Hippocampal formation (tissue), 2 donors: ENCODE data around the gene RPS6KA1.
A peak's percentile ranks its signal among the peaks of the same experiment; 100 is the strongest.

Source experiments
- DNase-seq, 2 donors: peaks; one replicate each; lab custom pipeline; 2025; lab: John Stamatoyannopoulos, UW

The RPS6KA1 gene

DNA sequence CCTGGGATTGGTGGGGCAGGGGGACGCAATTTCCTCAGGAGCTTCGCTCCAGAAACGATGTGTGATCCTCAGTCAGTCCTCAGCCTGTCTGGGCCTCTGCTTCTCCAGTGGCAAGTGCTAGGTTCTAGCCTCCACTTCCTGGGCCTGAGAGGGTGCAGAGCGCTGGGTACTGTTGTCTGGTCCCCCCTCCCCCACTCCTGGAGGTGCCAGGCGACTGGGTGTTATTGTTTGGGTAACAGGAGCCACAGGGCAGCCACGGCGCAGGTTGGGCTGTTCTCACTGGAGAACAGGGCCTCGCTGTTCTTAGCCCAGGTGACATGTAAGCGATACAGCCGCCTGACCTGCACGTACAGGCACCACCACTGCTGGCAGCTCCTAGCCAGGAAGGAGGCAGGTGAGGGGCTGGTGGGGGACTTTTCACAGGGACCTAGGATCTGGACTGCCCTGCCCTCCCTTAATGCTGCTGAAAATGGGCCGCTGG is 2.1 kb downstream of the RPS6KA1 start:
- no peak for DNase-seq

DNA sequence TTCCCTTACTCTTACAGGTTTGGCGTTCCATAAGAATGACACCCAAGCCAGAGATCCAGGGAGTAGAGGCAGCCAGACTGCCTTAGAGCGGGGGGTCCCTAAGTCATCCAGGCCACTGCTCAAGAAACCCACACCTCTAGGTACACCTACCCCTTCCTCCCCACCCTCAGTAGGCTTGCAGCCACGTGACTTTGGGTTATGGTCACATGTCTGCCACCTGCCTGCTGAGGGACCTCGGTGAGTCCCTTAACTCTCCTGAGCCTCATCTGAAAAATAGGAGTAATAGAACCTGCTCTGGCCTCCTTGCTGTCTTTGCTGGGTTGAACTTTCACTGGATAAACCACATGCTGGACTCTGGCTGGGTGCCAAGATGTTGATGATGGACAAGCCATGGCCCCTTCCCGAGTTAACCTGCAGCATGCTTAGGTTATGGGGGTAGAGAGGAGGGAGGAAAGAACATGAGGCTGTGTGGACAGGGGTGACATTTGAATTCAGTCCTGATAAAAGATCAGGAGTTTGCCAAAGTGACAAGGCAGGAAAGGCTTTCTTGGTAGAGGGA is 4.5 kb downstream of the RPS6KA1 start:
- DNase-seq: no peak

DNA sequence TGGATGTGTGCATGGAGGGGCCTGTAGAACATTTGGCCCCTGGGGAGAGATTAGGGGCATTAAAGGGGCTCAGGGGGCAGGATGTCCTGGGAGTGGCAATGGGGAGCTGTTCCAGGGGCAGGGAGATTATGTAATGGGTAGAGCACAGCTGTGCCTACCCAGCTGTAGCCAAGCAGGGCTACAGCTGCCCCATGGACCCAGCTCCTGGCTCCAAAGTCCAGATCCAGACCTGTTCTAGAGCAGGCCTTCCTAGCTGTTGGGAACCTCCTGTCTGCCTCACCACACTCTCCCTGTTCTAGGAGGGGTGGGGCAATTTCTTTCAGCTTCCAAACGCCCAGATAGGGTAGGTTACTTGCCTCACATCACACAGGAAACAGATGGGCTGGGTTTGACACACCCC is 5.6 kb downstream of the RPS6KA1 start:
- no peak for DNase-seq

DNA sequence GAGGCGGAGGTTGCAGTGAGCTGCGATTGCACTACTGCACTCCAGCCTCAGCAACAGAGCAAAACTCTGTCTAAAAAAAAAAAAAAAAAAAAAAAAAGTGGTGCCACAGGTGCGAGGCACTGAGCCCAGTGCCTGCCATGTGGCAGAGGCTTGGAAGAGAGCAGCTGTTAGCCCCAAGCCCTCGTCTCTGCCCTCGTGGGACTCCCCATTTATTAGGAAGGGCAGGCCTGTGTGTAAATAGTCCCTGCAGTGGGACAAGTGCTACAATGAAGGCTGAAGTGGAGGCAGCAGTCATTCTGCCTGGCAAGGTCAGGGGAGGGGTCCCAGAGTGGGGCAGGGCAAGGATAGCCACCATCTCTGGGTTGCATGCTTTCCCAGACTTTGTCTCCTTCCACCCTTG is 6.5 kb downstream of the RPS6KA1 start:
- no peak for DNase-seq

DNA sequence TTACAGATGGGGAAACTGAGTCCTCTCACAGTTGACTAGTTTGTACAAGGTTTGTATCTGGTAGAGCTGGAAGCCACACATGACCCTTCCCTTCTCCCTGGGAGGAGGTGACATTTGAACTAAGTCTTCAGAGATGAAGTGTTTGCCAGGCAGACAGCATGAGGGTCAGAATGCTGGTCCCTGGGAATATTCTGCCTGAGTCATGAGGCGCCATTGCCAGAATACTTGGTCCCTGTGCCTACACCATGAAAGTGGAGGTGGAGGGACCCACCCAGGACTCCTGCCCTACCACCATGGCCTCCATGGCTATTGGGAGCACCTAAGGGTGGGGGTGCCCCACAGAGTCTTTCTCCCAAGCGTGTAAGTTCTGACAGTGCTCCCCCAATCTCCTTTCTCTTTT is 7.0 kb downstream of the RPS6KA1 start:
- DNase-seq: no peak

DNA sequence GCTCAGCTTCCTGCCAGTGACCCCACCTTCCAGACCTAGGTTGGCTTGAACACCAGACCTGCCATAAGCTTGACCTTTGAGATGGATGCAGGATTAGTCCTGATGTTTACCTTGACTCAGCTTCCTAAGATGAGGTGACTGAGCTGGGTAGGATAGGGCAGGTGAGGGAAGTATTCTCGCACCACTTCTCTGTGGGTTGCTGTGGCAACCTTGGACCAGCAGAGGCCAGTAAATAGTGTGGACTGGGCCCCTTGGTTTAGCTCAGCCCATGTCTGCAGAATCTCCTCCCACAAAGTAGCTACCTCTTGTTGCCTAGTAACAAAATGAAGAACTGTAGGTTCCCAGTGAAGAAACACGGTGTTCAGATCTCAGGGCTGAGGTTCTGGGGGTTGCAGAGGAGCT is 8.4 kb downstream of the RPS6KA1 start:
- DNase-seq: peak; percentile 24 to 59

DNA sequence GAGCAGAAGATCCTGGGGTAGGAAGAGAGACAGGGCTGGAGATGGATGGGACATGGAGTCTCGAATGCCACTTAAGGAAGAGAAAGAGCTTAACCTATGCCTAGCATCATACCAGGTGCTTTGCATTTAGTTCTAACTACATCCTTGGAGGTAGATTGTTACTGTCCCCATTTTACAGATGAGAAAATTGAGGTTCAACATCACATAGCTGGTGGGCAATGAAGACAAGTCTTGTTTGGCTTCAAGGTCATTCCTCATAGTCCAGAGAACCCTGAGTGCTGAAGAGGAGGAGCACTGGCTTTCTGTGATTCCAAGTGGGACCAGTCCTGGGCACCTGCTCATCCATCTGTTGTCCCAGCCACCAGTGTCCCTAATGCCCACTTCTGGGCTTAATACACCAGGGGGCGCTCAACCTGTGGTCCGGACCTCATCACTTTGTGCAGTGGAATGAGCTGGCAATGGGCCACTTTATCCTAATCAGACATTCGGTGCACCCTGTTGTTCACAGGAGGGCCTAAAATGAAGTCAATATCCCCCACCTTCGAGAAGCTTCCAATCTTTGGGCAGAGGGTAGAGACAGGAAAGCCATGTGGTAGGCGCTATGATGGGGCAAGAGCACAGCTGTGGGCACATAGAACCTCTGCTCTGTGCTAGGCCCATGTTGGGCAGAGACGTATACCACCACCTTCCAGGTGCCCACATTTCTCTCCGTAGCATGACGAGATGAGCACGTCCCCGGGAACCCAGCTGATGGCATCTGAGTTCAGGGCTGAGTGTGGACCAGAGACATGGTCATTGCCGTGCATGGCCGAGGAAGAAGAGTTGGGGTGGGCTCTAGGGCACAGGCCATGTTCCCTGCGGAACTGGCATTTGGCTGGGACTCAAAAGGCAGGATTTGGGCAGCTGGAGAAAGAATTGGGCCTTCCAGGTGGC is 9.2 kb downstream of the RPS6KA1 start:
- DNase-seq: no peak

DNA sequence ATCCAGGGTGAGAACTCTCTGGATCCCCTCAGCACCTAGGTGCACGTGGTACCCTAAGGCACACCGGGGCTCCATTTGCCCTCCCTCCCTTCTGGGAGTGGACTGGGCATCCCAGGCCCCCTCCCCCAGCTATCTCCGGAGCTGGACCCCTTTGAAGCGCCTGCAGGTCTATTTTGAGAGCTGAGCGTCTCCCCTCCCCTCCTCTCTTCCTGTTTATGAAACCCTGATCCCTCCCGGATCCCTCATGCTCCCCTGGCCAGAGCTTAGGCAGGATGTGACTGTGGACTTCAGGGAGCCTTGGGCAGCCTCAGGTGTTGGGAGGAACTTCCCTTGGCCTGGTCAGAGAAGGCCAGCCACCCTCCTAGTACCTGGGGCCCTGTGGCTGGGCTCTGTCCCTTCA is 10.2 kb downstream of the RPS6KA1 start:
- DNase-seq: no peak

DNA sequence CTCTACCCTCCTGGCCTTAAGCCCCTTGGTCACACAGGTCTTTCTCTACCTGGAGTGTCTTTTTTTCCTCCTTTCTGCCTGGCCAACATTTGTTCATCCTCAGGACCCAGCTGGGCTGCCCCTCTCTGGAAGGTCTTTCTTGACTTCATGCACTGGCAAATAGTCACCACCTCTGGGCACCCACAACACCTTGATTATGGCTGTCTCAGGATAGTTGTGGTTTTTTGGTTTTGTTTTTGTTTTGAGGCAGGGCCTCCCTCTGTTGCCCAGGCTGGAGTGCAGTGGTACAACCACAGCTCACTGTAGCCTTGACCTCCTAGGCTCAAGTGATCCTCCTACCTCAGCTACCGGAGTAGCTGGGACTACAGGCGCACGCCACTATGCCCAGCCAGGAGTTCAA is 10.8 kb downstream of the RPS6KA1 start:
- DNase-seq: no peak

DNA sequence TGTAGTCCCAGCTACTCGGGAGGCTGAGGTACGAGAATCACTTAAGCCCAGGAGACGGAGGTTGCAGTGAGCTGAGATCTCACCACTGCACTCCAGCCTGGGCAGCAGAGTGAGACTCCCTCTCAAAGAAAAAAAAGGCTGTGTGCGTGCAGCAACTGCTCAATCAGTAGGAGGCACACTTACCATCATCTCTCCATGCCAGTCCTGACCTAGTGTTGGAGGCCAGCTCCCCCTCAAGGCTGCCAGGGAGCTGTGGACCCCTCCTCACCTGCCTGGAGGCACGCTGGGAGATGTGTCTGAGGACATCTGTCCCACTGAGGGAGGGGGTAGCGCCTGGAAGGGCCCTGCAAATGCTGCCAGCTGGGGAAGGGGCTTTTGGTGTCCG is 11.9 kb downstream of the RPS6KA1 start:
- no peak for DNase-seq

DNA sequence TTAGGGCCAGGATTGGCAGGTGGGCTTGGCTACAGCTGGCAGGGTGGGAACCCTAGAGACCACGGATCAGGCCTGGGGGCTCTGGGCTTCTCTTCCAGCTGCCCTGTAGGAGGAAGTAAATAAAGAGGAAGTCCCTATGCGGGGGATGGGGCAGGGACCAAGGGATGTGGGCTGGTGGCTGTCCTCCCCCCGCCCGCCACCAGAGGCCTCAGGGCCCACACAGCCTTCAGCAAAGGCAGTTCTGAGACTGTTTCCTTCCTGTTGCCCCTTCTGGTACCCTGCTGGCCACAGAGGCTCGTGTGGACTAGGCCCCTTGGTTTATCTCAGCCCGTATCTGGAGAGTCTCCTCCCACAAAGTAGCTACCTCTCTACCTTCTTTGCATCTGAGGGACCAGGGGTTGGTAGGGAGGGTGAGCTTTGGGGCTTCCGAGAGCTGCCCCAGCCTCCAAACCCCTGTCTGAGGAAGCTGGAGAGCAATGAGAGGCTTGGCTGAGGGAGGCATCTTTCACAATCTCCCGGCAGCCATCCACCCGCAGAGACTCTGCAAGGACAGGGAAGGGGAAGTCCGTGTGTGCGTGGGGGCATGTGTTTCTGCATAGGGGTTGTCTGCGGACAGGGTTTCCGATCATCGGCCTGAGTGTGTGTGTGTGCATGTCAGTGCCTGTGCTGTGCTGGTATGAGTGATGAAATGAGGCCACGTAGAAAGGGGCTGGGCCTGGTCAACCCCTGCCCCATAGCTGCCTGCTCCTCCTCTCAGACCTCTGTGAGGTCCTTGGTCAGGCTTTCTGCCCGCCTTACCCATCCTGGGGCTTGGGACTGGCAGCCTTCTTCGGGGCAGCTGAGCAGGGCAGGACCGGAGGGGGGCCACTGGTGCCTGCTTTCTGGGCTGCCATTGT is 12.5 kb downstream of the RPS6KA1 start:
- peak; percentile 31 to 66 for DNase-seq

DNA sequence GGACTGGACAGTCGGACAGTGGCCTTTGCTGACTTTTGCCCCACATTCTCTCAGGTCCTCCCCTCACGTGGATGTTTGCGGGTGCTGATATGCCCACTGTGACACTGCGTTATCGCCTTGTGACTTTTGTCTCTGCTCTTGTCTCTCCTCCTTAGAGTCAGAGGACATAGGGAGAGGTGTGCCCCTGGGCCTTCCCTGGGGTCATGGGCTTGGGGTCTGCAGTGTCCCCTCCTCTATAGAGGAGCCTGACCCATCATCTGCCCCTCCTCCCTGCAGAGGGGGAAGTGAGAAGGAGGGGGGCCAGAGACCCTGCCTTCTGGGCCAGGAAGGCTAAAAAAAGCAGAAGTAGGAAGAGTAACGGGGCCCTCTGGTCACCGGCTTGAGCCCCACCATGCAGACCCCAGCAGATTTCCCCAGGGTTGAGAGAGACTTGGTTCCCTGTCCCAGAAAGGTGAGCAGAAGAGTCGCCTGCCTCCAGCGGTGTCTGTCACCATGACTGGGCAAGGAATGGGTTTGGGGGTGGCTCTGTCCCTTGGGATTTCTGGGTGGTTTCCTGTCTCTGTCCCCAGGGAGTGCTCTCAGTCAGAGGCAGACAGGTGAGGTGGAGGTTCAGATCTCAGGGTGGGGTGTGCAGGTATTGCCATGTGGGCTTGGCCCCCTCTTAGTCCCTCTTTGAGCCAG is 13.3 kb downstream of the RPS6KA1 start:
- peak in 1 of 2 donors; percentile 24 for DNase-seq

DNA sequence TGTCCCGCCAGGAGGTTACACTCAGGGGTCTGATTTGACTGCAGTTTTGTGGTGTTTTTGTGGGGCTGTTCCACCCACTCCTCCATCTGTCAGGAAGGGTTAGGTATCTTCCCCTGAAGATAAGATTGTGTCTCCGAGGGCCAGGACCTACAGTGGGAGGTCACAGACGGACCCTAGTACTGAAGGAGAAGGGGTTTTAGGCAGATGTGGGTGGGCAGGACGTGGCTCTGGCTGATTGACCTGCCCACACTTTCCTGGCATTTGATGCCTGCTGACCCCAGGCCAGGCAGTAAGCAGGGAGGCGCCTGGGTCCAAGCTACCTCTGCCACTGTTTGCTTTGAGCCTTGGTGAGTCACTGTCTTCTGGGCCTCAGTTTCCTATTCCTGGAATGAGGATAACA is 13.9 kb downstream of the RPS6KA1 start:
- DNase-seq: no peak

DNA sequence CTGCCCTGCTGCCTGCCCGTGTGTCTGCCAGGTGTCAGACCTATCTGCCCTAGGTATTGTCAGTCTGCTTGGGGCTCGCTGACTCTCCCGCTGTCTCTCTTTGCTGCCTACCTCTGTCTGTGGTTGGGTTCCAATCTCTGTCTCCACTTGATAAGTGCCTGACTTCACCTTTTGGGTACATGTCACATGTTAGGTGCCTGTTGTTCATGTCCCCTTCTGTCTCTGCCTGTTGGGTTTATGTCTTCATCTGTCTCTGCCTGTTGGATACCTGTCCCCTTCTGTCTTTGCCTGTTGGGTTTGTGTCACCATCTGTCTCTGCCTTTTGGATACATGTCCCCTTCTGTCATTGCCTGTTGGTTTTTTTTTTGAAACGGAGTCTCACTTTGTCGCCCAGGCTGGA is 14.6 kb downstream of the RPS6KA1 start:
- DNase-seq: no peak

DNA sequence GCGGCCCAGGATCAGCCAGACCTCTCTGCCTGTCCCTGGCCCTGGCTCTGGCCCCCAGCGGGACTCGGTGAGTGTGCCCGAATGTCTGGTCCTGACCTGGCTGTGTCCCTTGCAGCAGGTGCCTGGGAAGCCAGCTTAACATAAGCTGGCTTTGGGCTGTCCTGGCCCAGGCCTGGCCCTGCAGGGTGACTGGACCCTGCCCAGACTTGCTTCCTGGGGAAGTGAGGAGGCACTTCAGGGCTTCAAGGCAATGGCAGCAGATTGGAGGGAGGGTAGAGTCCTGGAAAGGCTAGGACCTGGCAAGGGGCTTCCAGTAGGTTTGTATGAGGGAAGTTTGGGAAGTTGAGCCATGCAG is 16.4 kb downstream of the RPS6KA1 start:
- DNase-seq: no peak

DNA sequence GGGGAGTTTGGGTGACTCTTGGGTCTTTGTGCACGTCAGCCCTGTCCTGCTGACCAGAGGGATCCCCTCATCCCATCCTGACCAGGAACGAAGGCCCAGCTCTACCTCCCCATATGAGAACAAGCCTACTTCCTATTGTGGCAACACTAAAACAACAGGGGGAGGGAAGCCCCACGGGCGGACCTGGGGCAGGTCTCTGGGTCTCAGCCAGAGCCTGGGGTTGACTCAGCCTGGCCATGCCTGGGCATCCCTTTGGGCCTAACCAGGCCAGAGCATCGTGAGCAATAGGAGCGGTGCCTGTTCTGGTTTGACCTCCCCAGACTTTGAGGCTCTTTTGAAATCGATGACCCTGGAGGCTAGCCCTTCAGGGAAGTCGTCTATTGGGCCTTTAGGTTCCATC is 16.8 kb downstream of the RPS6KA1 start:
- DNase-seq: no peak

DNA sequence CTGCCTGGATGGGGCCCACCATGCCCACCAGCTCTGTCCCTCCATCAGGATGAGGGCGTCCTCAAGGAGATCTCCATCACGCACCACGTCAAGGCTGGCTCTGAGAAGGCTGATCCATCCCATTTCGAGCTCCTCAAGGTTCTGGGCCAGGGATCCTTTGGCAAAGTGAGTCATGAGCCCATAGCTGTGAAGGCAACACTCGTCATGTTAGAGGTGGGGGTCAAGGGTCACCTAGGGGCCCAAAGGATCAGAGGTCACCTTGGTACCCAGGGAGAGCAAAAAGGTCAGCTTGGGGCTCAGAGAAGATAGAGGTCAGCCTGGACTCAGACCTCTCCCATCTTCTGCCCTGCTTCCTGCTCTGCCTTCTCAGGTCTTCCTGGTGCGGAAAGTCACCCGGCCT is 17.3 kb downstream of the RPS6KA1 start:
- no peak for DNase-seq

DNA sequence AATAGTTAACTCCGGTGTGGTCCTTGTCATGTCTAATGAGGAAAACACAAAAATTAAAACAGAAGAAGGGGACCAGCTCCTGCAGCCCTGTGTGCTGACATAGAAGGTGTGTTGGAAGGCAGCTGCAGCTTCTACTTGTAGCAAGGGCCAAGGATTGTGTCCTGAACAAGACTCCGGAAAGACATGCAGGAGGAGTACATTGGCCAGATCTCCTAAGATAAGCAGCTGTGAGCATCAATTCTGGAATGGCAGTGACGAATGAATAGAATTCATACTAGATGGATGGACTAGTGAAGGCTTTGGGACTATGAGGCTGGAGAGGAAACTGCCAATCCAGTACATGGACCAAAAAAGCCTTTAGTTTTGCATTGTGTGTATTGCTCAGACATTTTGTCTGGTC is 19.3 kb downstream of the RPS6KA1 start:
- DNase-seq: no peak

DNA sequence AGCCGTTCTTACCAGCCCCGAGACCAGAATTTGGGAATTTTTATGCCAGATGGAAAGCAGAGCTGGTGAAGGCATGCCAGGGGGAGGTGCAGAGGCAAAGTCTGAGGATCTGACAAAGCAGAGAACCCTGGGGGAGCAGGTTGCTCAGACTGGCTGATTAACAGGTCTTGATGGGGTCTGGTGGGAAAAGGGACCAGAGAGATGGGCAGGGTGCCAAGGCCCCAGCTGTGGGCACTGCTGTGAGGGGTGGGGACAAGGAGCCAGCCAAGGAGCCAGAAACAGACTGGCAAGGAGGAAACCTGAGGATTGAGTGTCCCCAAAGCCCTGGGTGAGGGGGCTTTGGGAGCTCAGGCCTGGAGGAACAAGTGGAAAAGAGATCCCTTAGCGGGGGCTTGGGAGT is 21.4 kb downstream of the RPS6KA1 start:
- DNase-seq: no peak

DNA sequence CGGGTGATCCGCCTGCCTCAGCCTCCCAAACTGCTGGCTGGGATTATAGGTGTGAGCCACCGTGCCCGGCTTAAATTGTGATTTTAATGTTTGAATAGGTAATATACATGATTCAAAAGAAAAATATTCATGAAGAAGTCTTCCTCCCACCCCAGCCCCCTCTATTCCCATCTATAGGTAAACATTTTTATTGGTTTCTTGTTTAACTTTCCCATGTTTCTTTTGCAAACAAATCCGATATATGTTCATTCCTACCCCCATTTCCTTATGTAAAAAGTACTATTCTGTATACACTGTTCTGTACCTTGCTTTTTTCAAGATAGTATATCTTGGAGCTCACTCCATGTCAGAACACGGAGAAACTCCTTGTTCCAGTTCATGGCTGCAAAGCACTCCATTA is 23.2 kb downstream of the RPS6KA1 start:
- no peak for DNase-seq

DNA sequence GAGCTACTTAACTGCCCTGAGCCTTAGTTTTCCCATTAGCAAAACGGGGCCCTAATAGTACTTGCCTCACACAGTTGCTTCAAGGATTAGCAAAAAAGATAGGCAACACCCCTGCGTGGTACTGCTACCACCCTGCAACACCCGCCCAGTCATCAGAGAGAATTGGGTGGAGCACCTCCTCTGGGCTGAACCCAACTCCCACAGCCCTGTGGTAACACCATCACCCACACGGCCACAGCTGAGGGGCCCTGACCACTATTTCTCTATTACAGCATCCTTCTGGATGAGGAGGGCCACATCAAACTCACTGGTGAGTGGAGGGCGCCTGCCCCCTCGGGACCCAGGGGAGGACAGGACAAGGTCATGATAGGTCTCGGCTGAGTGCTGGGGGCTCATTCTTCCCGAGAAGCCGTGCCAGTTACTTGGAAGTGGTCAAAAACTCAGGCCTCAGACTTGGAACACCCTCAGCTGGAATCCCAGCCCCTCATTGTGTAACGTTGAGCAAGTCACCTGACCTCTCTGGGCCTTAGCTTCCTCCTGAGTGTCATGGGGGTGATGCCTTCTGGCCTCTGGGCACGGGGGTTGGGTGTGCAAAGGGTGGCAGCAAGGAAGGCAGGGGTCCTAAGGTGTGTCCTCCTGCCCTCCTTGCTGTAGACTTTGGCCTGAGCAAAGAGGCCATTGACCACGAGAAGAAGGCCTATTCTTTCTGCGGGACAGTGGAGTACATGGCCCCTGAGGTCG is 24.6 kb downstream of the RPS6KA1 start:
- DNase-seq: no peak
